HG02571 (cell line): ENCODE results near the gene VKORC1.

ENCODE experiments used
- ATAC-seq: cut with Tn5 transposase; IDR thresholded peaks from one replicate; pipeline ENCODE4 v1.9.1; 2021; ENCODE audit warnings: mild to moderate bottlenecking, moderate library complexity; ENCODE audit not compliant: unreplicated experiment

The VKORC1 gene

DNA sequence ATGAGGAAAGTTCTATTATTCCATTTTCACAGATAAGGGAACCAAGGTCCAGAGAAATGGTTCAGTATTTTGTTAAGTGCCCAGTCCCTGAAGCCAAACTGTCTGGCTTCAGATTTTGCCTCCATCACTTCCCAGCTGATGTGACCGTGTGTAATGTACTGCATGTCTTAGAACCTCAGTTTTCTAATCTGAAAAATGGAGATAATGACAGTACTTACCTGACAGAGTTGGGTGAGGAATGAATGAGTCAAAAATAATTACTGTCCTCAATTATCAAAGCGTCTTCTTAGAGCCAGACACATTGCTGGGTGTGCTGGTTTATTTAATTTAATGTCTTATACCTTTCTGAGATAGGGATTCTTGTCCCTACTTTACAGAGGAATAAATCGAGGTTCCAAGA is 27.3 kb downstream of the VKORC1 start:
- no peak for ATAC-seq

DNA sequence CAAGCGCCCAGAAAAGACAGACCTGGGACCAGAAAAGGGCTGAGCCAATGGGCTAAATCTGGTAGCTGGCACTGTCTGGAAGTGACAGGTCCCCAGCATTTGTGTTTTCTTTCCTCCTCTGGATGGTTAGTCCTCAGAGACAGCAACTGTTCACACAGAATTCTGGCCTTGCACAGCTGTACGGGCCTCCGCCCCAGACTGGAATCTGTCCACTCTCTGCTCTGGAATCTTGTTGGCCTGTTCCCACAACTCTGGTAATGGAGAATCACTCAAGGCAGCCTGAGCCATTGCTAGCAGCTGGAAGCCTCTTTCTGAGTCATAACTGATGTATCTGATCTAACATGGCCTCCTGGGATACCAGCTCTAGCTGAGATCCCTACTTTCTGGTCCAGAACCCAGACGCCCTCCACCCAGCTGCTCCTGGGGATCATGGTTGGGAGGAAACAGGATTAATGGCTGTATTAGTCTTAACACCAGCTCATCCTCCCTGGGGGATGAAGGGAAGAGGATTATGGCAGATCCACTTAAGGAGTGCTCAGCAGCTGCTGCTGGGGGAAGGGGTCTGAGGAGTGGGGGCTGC is 29.6 kb downstream of the VKORC1 start:
- ATAC-seq = no peak

DNA sequence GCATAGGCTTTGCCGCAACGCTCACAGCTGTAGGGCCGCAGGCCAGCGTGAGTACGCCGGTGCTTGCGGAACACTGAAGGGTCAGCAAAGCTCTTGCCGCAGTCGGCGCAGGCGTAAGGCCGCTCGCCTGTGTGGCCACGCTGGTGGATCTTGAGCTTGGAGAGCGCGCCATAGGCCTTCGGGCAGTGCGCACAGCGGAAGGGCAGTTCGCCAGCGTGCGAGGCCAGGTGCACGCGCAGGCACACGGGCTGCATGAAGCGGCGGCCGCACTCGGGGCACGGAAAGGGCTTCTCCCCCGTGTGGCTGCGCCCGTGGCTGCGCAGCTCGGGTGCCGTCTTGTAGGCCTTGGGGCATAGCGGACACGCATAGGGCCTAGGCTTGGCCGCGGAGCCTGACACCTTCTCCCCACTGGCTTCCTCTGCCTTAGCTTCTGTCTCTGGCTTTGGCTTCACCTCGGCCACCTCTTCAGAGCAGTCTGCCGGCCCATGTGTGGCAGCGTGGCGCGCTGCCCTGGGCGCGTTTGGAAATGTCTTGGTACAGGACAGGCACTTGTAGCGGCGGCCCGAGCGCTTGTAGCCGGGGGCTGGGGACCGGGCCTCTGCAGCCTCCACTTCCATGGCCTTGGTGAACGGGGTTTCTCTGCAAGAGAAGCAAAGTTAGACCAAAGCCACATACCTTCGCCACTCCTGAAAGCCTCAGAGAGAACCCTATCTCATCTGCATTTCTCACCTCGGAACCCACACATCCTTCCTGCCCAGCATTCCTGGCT is 30.6 kb downstream of the VKORC1 start:
- no peak for ATAC-seq

DNA sequence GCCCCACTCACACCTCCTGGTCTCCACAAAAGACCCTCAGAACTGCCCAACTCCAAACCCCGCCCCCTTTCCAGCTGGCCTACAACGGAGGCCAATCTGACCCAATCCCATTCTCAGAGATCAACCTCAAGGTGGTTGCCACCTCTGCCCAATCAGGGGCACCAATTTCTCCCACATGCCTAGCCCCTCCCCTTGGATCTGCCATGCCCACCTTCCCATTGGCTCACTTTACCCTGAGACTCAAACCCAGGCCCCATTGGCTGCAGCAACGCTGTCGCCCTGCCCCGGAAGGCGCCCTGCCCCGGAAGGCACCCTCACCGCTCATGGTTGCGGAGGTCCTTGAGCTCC is 31.1 kb downstream of the VKORC1 start:
- ATAC-seq = no peak

DNA sequence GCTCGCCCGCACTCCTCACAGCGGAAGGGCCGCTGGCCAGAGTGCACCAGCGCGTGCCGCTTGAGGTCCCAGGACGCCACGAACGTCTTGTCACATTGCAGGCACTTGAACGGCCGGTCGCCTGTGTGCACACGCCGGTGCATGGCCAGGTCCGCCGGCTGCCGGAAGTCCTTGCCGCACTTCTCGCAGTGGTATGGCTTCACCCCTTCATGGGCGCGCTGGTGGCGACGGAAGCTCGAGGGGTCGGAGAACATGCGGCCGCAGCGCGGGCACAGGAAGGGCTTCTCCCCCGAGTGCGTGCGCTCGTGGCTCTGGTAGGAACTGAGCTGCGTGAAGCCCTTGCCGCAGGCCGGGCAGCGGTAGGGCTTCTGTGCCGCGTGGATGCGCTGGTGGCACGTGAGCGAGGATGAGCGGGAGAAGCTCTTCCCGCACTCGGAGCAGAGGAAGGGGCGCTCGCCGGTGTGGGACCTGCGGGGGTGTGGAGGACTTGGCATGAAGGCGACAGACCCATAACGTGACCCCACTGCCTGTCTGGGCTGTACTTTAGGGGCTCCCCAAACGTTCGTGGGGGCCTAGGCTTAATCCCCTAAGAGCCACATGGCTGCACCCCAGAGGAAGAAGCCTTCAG is 32.7 kb downstream of the VKORC1 start:
- no peak for ATAC-seq

DNA sequence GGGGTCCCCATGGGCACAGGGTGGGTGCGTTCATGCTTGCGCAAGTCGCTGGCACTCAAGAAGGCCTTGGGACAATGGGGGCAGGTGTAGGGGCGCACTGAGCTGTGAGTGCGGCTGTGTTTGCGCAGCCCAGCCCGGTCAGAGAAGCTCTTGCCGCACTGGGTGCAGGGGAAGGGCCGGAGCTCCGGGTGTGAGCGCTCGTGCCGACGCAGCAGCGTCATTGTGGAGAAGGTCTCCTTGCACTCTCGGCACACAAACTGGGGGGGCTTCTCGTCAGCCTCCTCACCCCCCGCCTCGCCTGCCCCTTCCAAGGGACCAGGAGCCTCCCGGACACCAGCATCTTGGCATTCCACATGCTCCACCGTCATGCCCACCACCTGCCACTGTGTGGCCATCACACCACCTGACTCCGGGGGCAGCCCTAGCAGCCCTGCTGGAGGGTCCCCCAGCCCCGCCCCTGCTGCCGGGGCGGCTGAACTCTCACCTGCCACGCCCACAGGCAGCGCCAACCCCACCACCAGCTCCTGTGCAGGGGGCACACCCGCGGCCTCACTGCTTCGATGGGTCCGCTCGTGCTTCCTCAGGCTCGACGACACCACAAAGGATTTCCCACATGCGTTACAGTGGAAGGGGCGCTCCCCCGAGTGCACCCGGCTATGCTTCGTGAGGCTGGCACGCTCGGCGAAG is 33.3 kb downstream of the VKORC1 start:
- no peak for ATAC-seq

DNA sequence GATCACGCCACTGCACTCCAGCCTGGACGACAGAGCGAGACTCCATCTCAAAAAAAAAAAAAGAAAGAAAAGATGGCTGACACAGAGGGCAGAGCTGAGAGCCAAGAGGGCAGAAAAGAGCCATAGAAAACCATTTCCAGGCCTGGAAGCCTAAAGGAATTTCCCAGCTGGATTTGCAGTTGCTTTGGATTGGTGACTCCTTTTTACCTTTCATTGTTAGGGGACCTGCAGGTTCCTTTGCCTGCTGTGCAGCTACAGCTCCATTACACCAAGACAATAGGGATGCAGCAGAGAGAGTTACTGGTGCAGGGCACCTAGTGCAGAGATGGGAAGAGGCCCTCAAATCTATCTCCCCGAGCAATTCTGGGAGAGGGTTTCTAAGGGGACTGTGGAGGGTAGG is 39.0 kb downstream of the VKORC1 start:
- ATAC-seq = no peak

DNA sequence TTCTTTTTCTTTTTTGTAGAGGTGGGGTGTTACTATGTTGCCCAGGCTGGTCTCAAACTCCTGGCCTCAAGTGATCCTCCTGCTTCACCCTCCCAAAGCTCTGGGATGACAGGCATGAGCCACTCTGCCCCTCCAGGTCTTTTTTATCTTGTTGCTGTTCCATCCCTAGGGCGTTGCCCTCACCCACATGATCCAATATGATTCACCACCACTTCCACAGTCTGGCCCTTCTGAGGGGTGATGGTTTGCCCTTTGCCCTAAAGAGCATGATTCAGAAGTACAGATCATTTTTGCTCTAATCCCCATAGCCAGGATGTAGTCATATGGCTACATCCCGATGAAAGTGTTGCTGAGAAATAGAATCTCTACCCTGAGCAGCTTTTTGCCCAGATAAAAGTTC is 42.5 kb downstream of the VKORC1 start:
- no peak for ATAC-seq

DNA sequence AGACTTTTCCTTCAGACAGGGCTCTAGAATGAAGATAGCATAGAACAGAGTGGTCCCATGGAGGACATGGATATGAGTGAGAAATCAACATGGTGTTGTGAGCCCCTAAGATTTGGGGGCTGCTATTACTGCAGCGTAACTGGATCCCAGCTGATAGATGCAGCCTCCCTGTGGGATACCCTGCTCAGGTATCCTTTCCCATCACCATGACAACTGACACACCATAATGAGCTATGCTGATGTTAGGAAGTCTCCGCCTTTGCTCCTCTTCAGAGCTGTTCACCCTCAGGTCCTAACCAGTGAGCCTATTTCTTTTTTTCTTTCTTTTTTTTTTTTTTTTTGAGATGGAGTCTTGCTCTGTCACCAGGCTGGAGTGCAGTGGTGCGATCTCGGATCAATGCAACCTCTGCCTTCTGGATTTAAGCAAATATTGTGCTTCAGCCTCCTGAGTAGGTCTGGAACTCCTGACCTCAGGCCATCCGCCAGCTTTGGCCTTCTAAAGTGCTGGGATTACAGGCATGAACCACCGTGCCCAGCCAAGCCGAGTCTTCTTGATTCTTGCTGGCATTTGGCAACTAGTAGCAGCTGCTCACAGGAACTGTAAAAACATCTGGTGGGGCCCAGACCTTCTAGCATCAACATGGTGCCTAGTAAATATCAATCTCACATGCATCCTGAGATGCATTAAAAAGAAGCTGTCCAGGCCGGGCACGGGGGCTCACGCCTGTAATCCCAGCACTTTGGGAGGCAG is 44.1 kb downstream of the VKORC1 start:
- no peak for ATAC-seq

DNA sequence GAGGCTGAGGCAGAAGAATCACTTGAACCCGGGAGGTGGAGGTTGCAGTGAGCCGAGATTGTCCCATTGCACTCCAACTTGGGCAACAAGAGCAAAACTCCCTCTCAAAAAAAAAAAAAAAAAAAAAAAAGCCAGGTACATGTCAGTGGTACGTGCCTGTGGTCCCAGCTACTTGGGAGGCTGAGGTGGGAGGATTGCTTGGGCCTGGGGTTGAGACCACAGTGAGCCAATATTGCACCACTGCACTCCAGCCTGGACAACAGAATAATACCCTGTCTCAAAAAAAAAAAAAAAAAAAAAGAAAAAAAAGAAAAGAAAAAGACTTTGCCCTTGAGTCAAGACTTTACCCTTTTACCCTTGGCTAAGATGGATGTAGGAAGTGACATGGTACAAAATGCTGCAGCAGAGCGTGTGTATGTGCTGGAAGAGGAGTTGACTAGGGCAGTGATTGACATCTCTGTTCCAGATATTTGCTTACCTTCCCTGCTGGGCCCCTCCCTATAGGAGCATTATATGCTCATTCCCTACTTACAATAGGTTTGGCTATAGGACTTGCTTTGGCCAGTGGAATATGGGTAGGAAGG is 50.6 kb downstream of the VKORC1 start:
- no peak for ATAC-seq

DNA sequence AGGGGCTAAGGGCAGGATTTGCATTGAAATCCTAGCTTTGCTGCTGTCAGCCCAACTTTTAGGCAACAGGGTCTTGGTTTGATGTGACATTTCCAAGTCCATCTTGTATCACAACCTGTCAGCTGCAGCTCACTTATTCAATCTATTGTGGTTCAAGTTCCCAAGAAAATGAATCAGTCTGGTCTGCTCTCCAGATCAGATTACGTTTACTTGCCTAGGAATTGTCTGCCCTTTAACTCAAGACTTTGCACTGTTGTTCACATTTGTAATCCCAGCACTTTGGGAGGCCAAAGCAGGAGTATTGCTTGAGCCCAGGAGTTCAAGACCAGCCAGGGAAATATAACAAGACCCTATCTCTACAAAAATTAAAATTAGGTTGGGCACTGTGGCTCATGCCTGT is 51.2 kb downstream of the VKORC1 start:
- no peak for ATAC-seq

DNA sequence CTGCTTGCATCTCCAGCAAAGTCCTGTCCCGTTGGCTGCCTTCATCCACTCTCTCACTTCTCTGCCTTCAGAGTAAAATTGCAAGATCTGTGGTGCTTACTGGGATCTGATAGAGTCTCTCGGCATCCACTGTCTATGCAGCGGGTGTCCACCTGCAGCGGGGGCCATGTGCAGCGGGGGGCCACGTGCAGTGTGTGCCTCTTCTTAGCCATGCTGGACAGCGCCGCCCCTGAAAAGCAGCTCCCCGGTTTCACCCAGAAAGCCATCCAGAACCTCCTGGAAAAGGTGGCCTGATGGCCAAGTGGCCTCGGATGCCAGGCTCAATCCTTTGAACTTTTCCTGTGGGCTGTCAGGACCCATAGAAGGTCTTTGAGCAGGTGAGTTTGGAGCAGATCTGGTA is 51.7 kb downstream of the VKORC1 start:
- ATAC-seq = no peak
